OCI-LY3 (cell line): Measurements from ENCODE around the gene DDX42.

ENCODE experiments used
- H2AFZ ChIP-seq: fragments of 200-600, 300-600 bp; shearing (Covaris generic); 2 replicates; pipeline ENCODE4 v1.6.0; 2014; ENCODE audit warnings: antibody characterized with exemption, low read depth, low read length
- H3K27ac ChIP-seq: fragments of 200-600, 300-600 bp; sonication (generic); 2 replicates; pipeline ENCODE4 v1.5.1; 2014; ENCODE audit warnings: mild to moderate bottlenecking, low read length, moderate library complexity, mixed read lengths
- H3K27me3 ChIP-seq: fragments of 200-600, 300-600 bp; sonication (generic); 2 replicates; pipeline ENCODE4 v1.6.1; 2014; ENCODE audit warnings: low read depth, low read length, mixed read lengths
- H3K36me3 ChIP-seq: fragments of 200-600, 300-600 bp; sonication (generic); replicated peaks from 2 replicates; pipeline ENCODE3; 2014; ENCODE audit warnings: low read depth, low read length, mixed read lengths
- H3K4me1 ChIP-seq: fragments of 300-600, 200-600 bp; sonication (generic); 2 replicates; pipeline ENCODE4 v1.6.1; 2014; ENCODE audit warnings: low read length, mixed read lengths
- H3K4me2 ChIP-seq: fragments of 200-600, 300-600 bp; sonication (generic); 2 replicates; pipeline ENCODE4 v1.6.1; 2014; ENCODE audit warnings: low read length, mixed read lengths
- H3K4me3 ChIP-seq: fragments of 300-600, 200-600 bp; sonication (generic); 2 replicates; pipeline ENCODE4 v1.5.1; 2014; ENCODE audit warnings: antibody characterized with exemption, mild to moderate bottlenecking, low read length, moderate library complexity
- H3K79me2 ChIP-seq: fragments of 300-600, 200-600 bp; shearing (Covaris generic); 2 replicates; pipeline ENCODE4 v1.6.1; 2014; ENCODE audit warnings: mild to moderate bottlenecking, low read length, mixed read lengths
- H3K9ac ChIP-seq: fragments of 300-600, 200-600 bp; shearing (Covaris generic); 2 replicates; pipeline ENCODE4 v1.6.0; 2014; ENCODE audit warnings: mild to moderate bottlenecking, low read length, moderate library complexity
- H3K9me3 ChIP-seq: fragments of 200-600, 300-600 bp; shearing (Covaris generic); 2 replicates; pipeline ENCODE4 v1.6.1; 2014; ENCODE audit warnings: low read length, mixed read lengths; ENCODE audit not compliant: insufficient read depth
- H4K20me1 ChIP-seq: fragments of 200-600, 300-600 bp; sonication (generic); 2 replicates; pipeline ENCODE4 v1.6.1; 2016; ENCODE audit warnings: low read length, mixed read lengths; ENCODE audit not compliant: insufficient read depth
- EZH2phosphoT487 ChIP-seq: fragments of 200-600 bp; shearing (Covaris generic); IDR thresholded peaks from 2 replicates; pipeline ENCODE4 v1.6.1; 2018; ENCODE audit warnings: antibody characterized with exemption, mixed run types, low read depth
- TF ChIP-seq, protein P1 (sequence below): fragments of 200-600, 300-600 bp; sonication (generic); IDR thresholded peaks from 2 replicates; pipeline ENCODE4 v1.5.1; 2014; ENCODE audit warnings: antibody characterized with exemption, low read length, low read depth

The DDX42 gene

DNA sequence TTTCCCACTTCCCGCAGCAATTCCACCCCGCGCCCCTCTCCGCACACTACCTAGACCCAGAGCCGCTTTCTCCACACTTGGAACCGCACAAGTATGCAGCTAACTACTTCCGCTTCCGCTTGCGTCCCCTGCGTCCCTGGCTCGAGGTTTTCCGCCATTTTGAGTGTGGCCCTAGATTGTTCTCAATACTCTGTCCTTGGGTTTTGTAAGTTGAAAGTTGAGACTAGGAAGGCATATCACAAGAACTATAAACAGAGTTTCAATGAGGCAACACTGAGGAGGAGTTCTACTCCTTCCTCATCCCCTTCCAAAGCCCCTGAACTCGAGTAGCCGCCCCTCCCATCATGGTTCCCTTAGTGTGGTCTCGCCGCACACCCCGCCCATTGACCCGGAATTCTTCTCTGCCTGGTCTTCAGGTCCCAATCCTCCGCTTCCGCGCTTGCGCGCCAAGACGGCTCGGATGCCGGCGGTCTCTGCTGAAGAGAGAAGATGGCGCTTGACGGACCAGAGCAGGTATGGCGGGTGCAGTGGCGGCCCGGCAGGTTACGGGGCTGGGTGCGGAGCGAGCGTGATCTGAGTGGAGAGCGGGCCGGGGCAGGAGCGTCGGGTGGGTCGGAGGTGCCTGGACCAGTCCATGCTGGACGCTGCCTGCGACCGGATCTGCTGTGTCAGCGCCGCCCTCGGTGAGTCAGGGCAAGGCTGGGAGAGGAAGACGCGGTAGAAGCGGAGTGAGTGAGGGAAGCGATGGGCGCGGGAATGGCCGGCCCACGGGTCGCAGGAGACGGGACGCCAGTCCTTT lies 53.2 kb downstream of the DDX42 start, which contains the start of the genes FTSJ3 and PSMC5:
Gene FTSJ3, minus strand, starts transcription at position 662 of the 799 bp plus-strand sequence. CDS start 761 bp downstream, outside the sequence.
Gene PSMC5, plus strand, starts transcription at position 430 of the 799 bp plus-strand sequence. Its CDS starts 60 bp downstream, at position 490.
- H3K4me1 ChIP-seq, result peaks cover 18% of the 10 kb centered on the region
- H2AFZ ChIP-seq, result peak within 1 kb of the TSS; percentile 96
- no peaks in the 10 kb centered on the region for H3K9me3 ChIP-seq
- peaks cover 46% of the 10 kb centered on the region for H3K79me2 ChIP-seq
- peak within 1 kb of the TSS; percentile 80 for H3K27ac ChIP-seq
- no peaks in the 10 kb centered on the region for H3K27me3 ChIP-seq
- TF ChIP-seq, protein P1, sequence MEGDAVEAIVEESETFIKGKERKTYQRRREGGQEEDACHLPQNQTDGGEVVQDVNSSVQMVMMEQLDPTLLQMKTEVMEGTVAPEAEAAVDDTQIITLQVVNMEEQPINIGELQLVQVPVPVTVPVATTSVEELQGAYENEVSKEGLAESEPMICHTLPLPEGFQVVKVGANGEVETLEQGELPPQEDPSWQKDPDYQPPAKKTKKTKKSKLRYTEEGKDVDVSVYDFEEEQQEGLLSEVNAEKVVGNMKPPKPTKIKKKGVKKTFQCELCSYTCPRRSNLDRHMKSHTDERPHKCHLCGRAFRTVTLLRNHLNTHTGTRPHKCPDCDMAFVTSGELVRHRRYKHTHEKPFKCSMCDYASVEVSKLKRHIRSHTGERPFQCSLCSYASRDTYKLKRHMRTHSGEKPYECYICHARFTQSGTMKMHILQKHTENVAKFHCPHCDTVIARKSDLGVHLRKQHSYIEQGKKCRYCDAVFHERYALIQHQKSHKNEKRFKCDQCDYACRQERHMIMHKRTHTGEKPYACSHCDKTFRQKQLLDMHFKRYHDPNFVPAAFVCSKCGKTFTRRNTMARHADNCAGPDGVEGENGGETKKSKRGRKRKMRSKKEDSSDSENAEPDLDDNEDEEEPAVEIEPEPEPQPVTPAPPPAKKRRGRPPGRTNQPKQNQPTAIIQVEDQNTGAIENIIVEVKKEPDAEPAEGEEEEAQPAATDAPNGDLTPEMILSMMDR, result peak; percentile 59
- no peak for TF ChIP-seq EZH2phosphoT487
- peak within 1 kb of the TSS; percentile 96 for H3K4me2 ChIP-seq
- H4K20me1 ChIP-seq, result no peaks in the 10 kb centered on the region
- peak within 1 kb of the TSS; percentile 83 for H3K4me3 ChIP-seq
- H3K36me3 ChIP-seq, result peaks cover 70% of the 10 kb centered on the region
- peak within 1 kb of the TSS; percentile 92 for H3K9ac ChIP-seq

DNA sequence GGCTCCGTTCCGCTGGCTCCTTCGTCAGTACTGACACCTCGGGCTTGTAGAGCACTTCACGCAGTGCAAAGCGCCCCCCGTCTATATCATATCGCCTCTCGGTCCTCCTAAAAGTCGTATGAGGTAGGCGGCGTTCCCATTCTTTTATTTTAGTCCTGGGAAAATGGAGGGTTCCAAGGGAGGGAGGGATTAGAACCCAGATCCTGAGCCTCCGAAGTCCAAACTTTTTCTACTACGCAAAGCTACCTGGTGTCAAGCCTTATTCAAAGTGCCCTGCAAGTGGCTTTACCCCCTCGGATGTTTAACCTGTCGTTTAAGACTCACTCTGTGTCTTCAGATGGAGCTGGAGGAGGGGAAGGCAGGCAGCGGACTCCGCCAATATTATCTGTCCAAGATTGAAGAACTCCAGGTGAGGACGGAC lies 53.8 kb downstream of the DDX42 start:
- Histone ChIP-seq H3K27me3 (no peaks in the 10 kb centered on the region), H2AFZ (peak overlapping the region; percentile 29; the same call in 1 of the 2 replicates)
- no peak for TF ChIP-seq EZH2phosphoT487
- TF ChIP-seq, protein P1, result no peak

DNA sequence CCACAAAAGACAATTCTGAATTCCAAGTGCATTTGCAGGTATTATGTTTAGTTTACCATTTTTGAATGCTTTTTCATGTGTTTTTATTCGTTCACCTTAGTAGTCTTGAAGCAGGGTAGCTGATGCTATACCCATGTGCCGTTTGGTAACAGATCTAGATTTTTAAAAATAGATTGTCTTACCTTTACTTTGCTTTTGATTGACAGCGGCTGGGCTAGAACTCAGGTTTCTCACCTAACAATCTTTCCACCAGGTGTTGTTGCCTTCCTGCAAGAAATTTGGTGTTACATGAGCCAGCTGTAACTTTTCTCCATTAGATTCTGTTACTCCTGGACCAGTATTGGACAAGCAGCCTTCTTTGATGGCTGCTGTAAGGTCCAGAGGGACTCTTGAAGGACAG lies 55.0 kb downstream of the DDX42 start:
- TF ChIP-seq, protein P1, result no peak
- no peak for TF ChIP-seq EZH2phosphoT487

More for the DNA sequence above, 53.8 kb downstream of the DDX42 start:
- H3K79me2 ChIP-seq, result peaks cover 42% of the 10 kb centered on the region
- H3K4me1 ChIP-seq, result peaks cover 18% of the 10 kb centered on the region
- no peaks in the 10 kb centered on the region for H3K9me3 ChIP-seq
- H3K4me3 ChIP-seq, result peak overlapping the region; percentile 83
- H3K9ac ChIP-seq, result peak overlapping the region; percentile 92
- H3K4me2 ChIP-seq, result peak overlapping the region; percentile 96
- H3K27ac ChIP-seq, result peak overlapping the region; percentile 80
- no peaks in the 10 kb centered on the region for H4K20me1 ChIP-seq
- peaks cover 70% of the 10 kb centered on the region for H3K36me3 ChIP-seq

DNA sequence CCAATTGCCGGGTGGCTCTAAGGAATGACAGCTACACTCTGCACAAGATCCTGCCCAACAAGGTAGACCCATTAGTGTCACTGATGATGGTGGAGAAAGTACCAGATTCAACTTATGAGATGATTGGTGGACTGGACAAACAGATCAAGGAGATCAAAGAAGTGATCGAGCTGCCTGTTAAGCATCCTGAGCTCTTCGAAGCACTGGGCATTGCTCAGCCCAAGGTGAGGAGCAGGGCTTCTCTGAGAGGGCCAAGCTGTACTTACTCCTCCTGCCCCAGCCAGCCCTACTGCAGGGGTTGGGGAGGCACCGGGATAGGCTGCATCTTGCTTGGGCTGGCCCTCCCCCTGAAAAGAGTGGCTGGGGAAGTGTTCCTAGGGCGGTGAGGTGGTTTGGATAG lies 56.3 kb downstream of the DDX42 start:
- H3K9ac ChIP-seq, result no peak overlapping the region
- H3K9me3 ChIP-seq, result no peaks in the 10 kb centered on the region
- TF ChIP-seq, protein P1, result no peak
- TF ChIP-seq EZH2phosphoT487, result no peak
- no peaks in the 10 kb centered on the region for H3K27me3 ChIP-seq
- peaks cover 18% of the 10 kb centered on the region for H3K4me1 ChIP-seq
- H3K27ac ChIP-seq, result no peak overlapping the region
- peaks cover 41% of the 10 kb centered on the region for H3K79me2 ChIP-seq
- no peaks in the 10 kb centered on the region for H4K20me1 ChIP-seq
- H2AFZ ChIP-seq, result no peak overlapping the region
- H3K36me3 ChIP-seq, result peaks cover 69% of the 10 kb centered on the region
- no peak overlapping the region for H3K4me2 ChIP-seq
- no peak overlapping the region for H3K4me3 ChIP-seq

More for the DNA sequence above, 55.0 kb downstream of the DDX42 start:
- Histone ChIP-seq H3K36me3 (peaks cover 73% of the 10 kb centered on the region), H3K9me3 (no peaks in the 10 kb centered on the region), H3K27ac (no peak overlapping the region), H3K79me2 (peaks cover 42% of the 10 kb centered on the region), H3K9ac (no peak overlapping the region), H2AFZ (no peak overlapping the region), H3K4me3 (no peak overlapping the region), H3K4me1 (peaks cover 18% of the 10 kb centered on the region), H3K27me3 (no peaks in the 10 kb centered on the region), H4K20me1 (no peaks in the 10 kb centered on the region), H3K4me2 (peak overlapping the region; percentile 96; the same call in 1 of the 2 replicates)
